Keratinocyte (primary cell): ENCODE measurements around the gene MYRIP. TPM values are rescaled to one million over a fixed set of nuclear protein-coding genes. Genes with fewer than 3 reads are reported as not detected.

Source experiments
- DNase-seq: peaks from one replicate; pipeline ENCODE4 v3.0.0-alpha.2; 2011; ENCODE audit warnings: low read depth, missing footprints, low spot score
- FAIRE-seq: peaks from 2 replicates; lab custom pipeline; 2011; peaks lifted over from hg19 to GRCh38; lab: Jason Lieb, UNC
- H2AFZ ChIP-seq: 2 replicates; pipeline ENCODE4 v1.6.0; 2012; ENCODE audit warnings: low read length, control low read depth, inconsistent platforms; ENCODE audit not compliant: control insufficient read depth
- H3K27ac ChIP-seq: 2 replicates; pipeline ENCODE4 v1.5.1; 2011; ENCODE audit warnings: low read length; ENCODE audit not compliant: control insufficient read depth, insufficient read depth
- H3K27me3 ChIP-seq: 3 replicates; pipeline ENCODE4 v1.6.0; 2011; ENCODE audit warnings: low read length; ENCODE audit not compliant: control insufficient read depth, insufficient read depth; ENCODE audit errors: extremely low read depth
- H3K36me3 ChIP-seq, 2 experiments: 2 replicates in 1 of 2; 3 replicates in 1 of 2; pipeline ENCODE4 v1.5.1; 2011; ENCODE audit warnings: low read length in 2 of 2, mild to moderate bottlenecking in 1 of 2; ENCODE audit not compliant: control insufficient read depth in 2 of 2, insufficient read depth in 2 of 2; ENCODE audit errors: extremely low read depth in 1 of 2
- H3K4me1 ChIP-seq: 3 replicates; pipeline ENCODE4 v1.5.1; 2011; ENCODE audit warnings: low read length; ENCODE audit not compliant: control insufficient read depth, insufficient read depth; ENCODE audit errors: extremely low read depth
- H3K4me2 ChIP-seq: 3 replicates; pipeline ENCODE4 v1.6.0; 2011; ENCODE audit warnings: low read depth, low read length; ENCODE audit not compliant: control insufficient read depth, insufficient read depth; ENCODE audit errors: extremely low read depth
- H3K4me3 ChIP-seq, 3 experiments: fragments of 200-600 bp in 1 of 3; sonication (generic) in 1 of 3; 2 replicates in 2 of 3; 3 replicates in 1 of 3; pipeline ENCODE4 v1.5.1; 2011 to 2016; ENCODE audit warnings: low read length in 3 of 3, mild to moderate bottlenecking in 3 of 3, control low read depth in 2 of 3, inconsistent platforms in 1 of 3, low read depth in 1 of 3, mixed read lengths in 1 of 3, mixed run types in 1 of 3, moderate library complexity in 1 of 3; ENCODE audit not compliant: control insufficient read depth in 2 of 3, insufficient read depth in 2 of 3; ENCODE audit errors: extremely low read depth in 1 of 3
- H3K79me2 ChIP-seq: 2 replicates; pipeline ENCODE4 v1.6.0; 2012; ENCODE audit warnings: low read length; ENCODE audit not compliant: control insufficient read depth, insufficient read depth
- H3K9ac ChIP-seq: 3 replicates; pipeline ENCODE4 v1.6.0; 2011; ENCODE audit warnings: low read length; ENCODE audit not compliant: control insufficient read depth, insufficient read depth; ENCODE audit errors: extremely low read depth
- H3K9me1 ChIP-seq: 3 replicates; pipeline ENCODE4 v1.6.0; 2011; ENCODE audit warnings: low read length; ENCODE audit not compliant: control insufficient read depth, insufficient read depth; ENCODE audit errors: extremely low read depth
- H3K9me3 ChIP-seq: 2 replicates; pipeline ENCODE4 v1.5.1; 2012; ENCODE audit warnings: low read depth, low read length; ENCODE audit not compliant: control insufficient read depth
- H4K20me1 ChIP-seq: 3 replicates; pipeline ENCODE4 v1.6.0; 2011; ENCODE audit warnings: low read length; ENCODE audit not compliant: control insufficient read depth, insufficient read depth; ENCODE audit errors: extremely low read depth
- EZH2 ChIP-seq: IDR thresholded peaks from one replicate; pipeline ENCODE4 v1.6.1; 2012; ENCODE audit warnings: inconsistent platforms, mild to moderate bottlenecking, low read length, moderate library complexity
- dilution Hi-C: fragments of 300-500 bp; cut with MboI; formaldehyde crosslinking; loops from one replicate; pipeline ENCODE4 v1.7.0; 2020; ENCODE audit warnings: low sequenced_read_pairs; ENCODE audit not compliant: extremely low pct_ligation_motif_present
- polyA plus RNA-seq, 5 experiments: library from polyadenylated mRNA; depleted of rRNA in 3 of 5; stranded (reverse) in 3 of 5; stranded (forward) in 1 of 5; unstranded in 1 of 5; fragments of >200 nt; gene quantifications; 1 replicate in 1 of 5; 2 replicates in 3 of 5; 3 replicates in 1 of 5; pipeline versions ENCODE4 v1.2.1 to v1.2.3, GENCODE V29; 2011 to 2012; ENCODE audit warnings: missing spikeins in 2 of 5, low read depth in 1 of 5, low replicate concordance in 1 of 5
- TF ChIP-seq, protein P1 (sequence below), 3 experiments: IDR thresholded peaks in 1 of 3; conservative IDR thresholded peaks in 1 of 3; optimal IDR thresholded peaks in 1 of 3; 2 replicates in 2 of 3; 3 replicates in 1 of 3; pipeline versions ENCODE3 to v1.5.1; 2011; ENCODE audit warnings: low read length in 3 of 3, mild to moderate bottlenecking in 3 of 3, moderate library complexity in 2 of 3, control low read depth in 1 of 3, inconsistent platforms in 1 of 3; ENCODE audit not compliant: insufficient read depth in 2 of 3; ENCODE audit errors: extremely low read depth in 1 of 3

Gene MYRIP
- polyA plus RNA-seq, 1 donor (not counting 4 experiments of a cell fraction or from before 2014, with no cell fraction given) = 0.01 TPM

DNA sequence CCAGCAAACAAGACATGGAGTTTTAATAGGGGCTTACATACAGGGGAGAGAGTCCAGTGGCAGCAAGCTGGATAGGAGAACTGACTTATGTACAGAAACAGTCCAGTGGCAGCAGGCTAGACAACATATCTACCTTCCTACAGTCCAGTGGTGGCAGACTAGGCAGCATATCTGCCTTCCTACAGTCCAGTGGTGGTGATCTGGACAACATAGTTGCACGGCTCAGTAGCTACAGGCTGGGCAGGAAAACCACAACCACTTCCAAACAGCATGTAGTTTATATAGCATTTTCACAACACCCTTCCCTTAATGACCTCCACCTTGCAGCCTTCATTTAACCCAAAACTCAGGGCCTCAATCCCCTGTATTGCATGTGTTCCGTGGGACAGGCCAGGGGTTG, 318.8 kb downstream of the MYRIP start:
- no peaks in the 10 kb centered on the region for H3K36me3 ChIP-seq
- H3K4me3 ChIP-seq = no peak overlapping the region
- H3K79me2 ChIP-seq = no peaks in the 10 kb centered on the region
- dilution Hi-C loops = no loop called here
- DNase-seq (no peak), FAIRE-seq (no peak)
- no peak for TF ChIP-seq EZH2
- TF ChIP-seq, protein P1, sequence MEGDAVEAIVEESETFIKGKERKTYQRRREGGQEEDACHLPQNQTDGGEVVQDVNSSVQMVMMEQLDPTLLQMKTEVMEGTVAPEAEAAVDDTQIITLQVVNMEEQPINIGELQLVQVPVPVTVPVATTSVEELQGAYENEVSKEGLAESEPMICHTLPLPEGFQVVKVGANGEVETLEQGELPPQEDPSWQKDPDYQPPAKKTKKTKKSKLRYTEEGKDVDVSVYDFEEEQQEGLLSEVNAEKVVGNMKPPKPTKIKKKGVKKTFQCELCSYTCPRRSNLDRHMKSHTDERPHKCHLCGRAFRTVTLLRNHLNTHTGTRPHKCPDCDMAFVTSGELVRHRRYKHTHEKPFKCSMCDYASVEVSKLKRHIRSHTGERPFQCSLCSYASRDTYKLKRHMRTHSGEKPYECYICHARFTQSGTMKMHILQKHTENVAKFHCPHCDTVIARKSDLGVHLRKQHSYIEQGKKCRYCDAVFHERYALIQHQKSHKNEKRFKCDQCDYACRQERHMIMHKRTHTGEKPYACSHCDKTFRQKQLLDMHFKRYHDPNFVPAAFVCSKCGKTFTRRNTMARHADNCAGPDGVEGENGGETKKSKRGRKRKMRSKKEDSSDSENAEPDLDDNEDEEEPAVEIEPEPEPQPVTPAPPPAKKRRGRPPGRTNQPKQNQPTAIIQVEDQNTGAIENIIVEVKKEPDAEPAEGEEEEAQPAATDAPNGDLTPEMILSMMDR (optimal IDR thresholded peaks at IDR 0.05 in 1 of 3, IDR thresholded peaks at IDR 0.05 in 1 of 3, conservative IDR thresholded peaks at IDR 0.05 in 1 of 3; ENCODE audit: extremely low read depth in 1 of 3, insufficient read depth in 2 of 3, low read length in 3 of 3) = no peak
- H3K9ac ChIP-seq = no peak overlapping the region
- no peaks in the 10 kb centered on the region for H3K9me1 ChIP-seq
- H4K20me1 ChIP-seq = no peaks in the 10 kb centered on the region
- H3K27ac ChIP-seq = no peak overlapping the region
- no peaks in the 10 kb centered on the region for H3K27me3 ChIP-seq
- no peaks in the 10 kb centered on the region for H3K9me3 ChIP-seq
- no peak overlapping the region for H3K4me2 ChIP-seq
- no peaks in the 10 kb centered on the region for H3K4me1 ChIP-seq
- H2AFZ ChIP-seq = no peak overlapping the region

DNA sequence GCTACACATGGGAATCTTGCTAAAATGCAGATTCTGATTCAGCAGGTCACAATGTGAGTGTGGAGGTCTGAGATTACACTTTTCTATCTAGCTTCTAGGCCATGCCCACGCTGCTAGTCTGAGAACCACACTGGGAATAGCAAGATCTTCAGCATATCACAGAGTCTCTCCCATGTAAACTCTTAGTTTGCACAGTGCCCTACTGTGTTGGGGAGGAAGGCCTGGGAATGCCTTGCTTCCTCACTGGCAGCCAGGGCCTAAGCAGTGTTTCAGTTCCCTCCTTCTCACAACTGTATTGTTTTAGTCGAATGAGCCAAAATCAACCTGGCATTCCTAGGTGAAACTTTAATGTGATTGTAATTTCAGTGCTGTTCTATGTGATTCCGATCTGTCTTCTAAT, 320.1 kb downstream of the MYRIP start:
- Histone ChIP-seq H3K9me3 (no peaks in the 10 kb centered on the region), H4K20me1 (no peaks in the 10 kb centered on the region), H3K4me1 (no peaks in the 10 kb centered on the region), H3K27me3 (no peaks in the 10 kb centered on the region), H3K4me3 (no peak overlapping the region), H2AFZ (no peak overlapping the region), H3K9me1 (no peaks in the 10 kb centered on the region), H3K9ac (no peak overlapping the region), H3K79me2 (no peaks in the 10 kb centered on the region), H3K27ac (no peak overlapping the region), H3K36me3 (no peaks in the 10 kb centered on the region), H3K4me2 (no peak overlapping the region)
- DNase-seq (no peak), FAIRE-seq (no peak)
- TF ChIP-seq EZH2 = no peak
- TF ChIP-seq, protein P1 (optimal IDR thresholded peaks at IDR 0.05 in 1 of 3, IDR thresholded peaks at IDR 0.05 in 1 of 3, conservative IDR thresholded peaks at IDR 0.05 in 1 of 3; ENCODE audit: extremely low read depth in 1 of 3, insufficient read depth in 2 of 3, low read length in 3 of 3) = no peak
- dilution Hi-C loops = no loop called here
